T-cell (primary cell): Measurements from ENCODE around the gene TTC31. TPM values are rescaled to one million over a fixed set of nuclear protein-coding genes. Genes with fewer than 3 reads are reported as not detected.

Experiments
- ATAC-seq, 4 experiments: fragments of 200-7000 bp in 3 of 4; fragments of 150-1000 bp in 1 of 4; cut with Tn5 transposase; replicated peaks in 1 of 4; 1 replicate in 3 of 4; 2 replicates in 1 of 4; pipeline ENCODE4 v1.10.0; 2021; ENCODE audit warnings: moderate library complexity in 3 of 4, mild to moderate bottlenecking in 2 of 4, moderate number of reproducible peaks in 1 of 4
- CTCF ChIA-PET, 2 donors: fragments of 300-600 bp; sonication (Branson Sonifier 250); formaldehyde crosslinking; loops; one replicate each; lab custom pipeline; 2022; ENCODE audit warnings: antibody characterized with exemption in 2 of 2; lab: Charles Lee
- POLR2A ChIA-PET, 2 donors: fragments of 300-600 bp; sonication (Branson Sonifier 250); formaldehyde crosslinking; loops; one replicate each; lab custom pipeline; 2022; ENCODE audit warnings: antibody characterized with exemption in 2 of 2; lab: Charles Lee
- DNase-seq, 35 experiments: peaks; one replicate each; pipeline versions ENCODE4 v3.0.0 to v3.0.0-alpha.2; 2013 to 2023
- H3K27ac ChIP-seq: one replicate; pipeline ENCODE4 v1.5.1; 2013; ENCODE audit warnings: low read length
- H3K27me3 ChIP-seq, 2 experiments: replicated peaks in 1 of 2; 1 replicate in 1 of 2; 2 replicates in 1 of 2; pipeline versions ENCODE4 v1.6.1 to v1.7.0; 2013; ENCODE audit warnings: low read length in 1 of 2, mixed read lengths in 1 of 2; ENCODE audit not compliant: control insufficient read depth in 2 of 2, insufficient read depth in 2 of 2; ENCODE audit errors: extremely low read depth in 1 of 2
- H3K36me3 ChIP-seq, 2 donors: 1 replicate in 1 of 2; 2 replicates in 1 of 2; pipeline versions ENCODE4 v1.6.1 to v1.7.0; 2013; ENCODE audit warnings: low read length in 1 of 2; ENCODE audit not compliant: control insufficient read depth in 2 of 2, insufficient read depth in 1 of 2; ENCODE audit errors: extremely low read depth in 1 of 2
- H3K4me1 ChIP-seq, 2 experiments: 1 replicate in 1 of 2; 2 replicates in 1 of 2; pipeline versions ENCODE4 v1.6.1 to v1.7.0; 2013; ENCODE audit warnings: low read length in 2 of 2, mixed read lengths in 1 of 2; ENCODE audit not compliant: insufficient read depth in 2 of 2, control insufficient read depth in 1 of 2; ENCODE audit errors: extremely low read depth in 1 of 2
- H3K4me3 ChIP-seq, 2 donors: 1 replicate in 1 of 2; 2 replicates in 1 of 2; pipeline versions ENCODE4 v1.5.1 to v1.7.0; 2013; ENCODE audit warnings: mild to moderate bottlenecking in 2 of 2, low read length in 1 of 2, moderate library complexity in 1 of 2; ENCODE audit not compliant: control insufficient read depth in 1 of 2; ENCODE audit errors: extremely low read depth in 1 of 2
- H3K9me3 ChIP-seq: 2 replicates; pipeline ENCODE4 v1.7.0; 2013
- H3K27ac Mint-ChIP-seq, 2 donors: one replicate each; pipeline ENCODE4 v1.8.0; 2020 to 2021; ENCODE audit warnings: mild to moderate bottlenecking in 2 of 2, mixed read lengths in 2 of 2
- H3K27me3 Mint-ChIP-seq, 2 donors: one replicate each; pipeline ENCODE4 v1.8.0; 2021 to 2022; ENCODE audit warnings: mixed read lengths in 2 of 2
- H3K36me3 Mint-ChIP-seq: one replicate; pipeline ENCODE4 v1.8.0; 2021; ENCODE audit warnings: mixed read lengths
- H3K4me1 Mint-ChIP-seq, 3 donors: one replicate each; pipeline ENCODE4 v1.8.0; 2020 to 2022; ENCODE audit warnings: mixed read lengths in 3 of 3, mild to moderate bottlenecking in 1 of 3
- H3K4me3 Mint-ChIP-seq, 3 donors: one replicate each; pipeline ENCODE4 v1.8.0; 2020 to 2022; ENCODE audit warnings: mild to moderate bottlenecking in 3 of 3, mixed read lengths in 3 of 3, moderate library complexity in 3 of 3
- H3K9me3 Mint-ChIP-seq, 3 donors: one replicate each; pipeline ENCODE4 v1.8.0; 2020 to 2022; ENCODE audit warnings: mixed read lengths in 3 of 3
- WGBS: methylation state at CpG from one replicate; pipeline ENCODE4 v1.1.5; 2013; ENCODE audit warnings: missing lambda C conversion rate; ENCODE audit not compliant: insufficient coverage; 5-methylcytosine and 5-hydroxymethylcytosine counted together
- total RNA-seq, 35 experiments: library from RNA in 6 of 35; stranded (reverse) in 6 of 35; fragments of 120-200 nt in 1 of 35; gene quantifications; one replicate each; pipeline versions ENCODE4 v1.2.1 to v1.2.4 and lab custom pipeline; 2013 to 2026

The TTC31 gene
- total RNA-seq, 5 donors from 2014 or later (not counting 1 experiment from before 2014, with no cell fraction given) = 33.1 to 45.8 (median 44.6) TPM

GRCh38 chr2:74516650-74517049 is 33.8 kb downstream of the TTC31 start:
- POLR2A ChIA-PET = no interaction called here
- DNase-seq = no peak
- Mint-ChIP-seq H3K27me3 (peaks cover 56 to 76% of the 10 kb centered on the region in 2 donors), H3K9me3 (no peaks in the 10 kb centered on the region), H3K36me3 (no peaks in the 10 kb centered on the region), H3K4me1 (peaks cover 14 to 29% (median 21%) of the 10 kb centered on the region in 3 donors), H3K4me3 (peak overlapping the region; percentile 70 to 75 (median 74)), H3K27ac (no peak overlapping the region)
- Histone ChIP-seq H3K27ac (no peak overlapping the region), H3K36me3 (no peaks in the 10 kb centered on the region), H3K27me3 (peaks cover 9 to 82% of the 10 kb centered on the region in 2 experiments), H3K4me3 (peak overlapping the region; percentile 28 to 66), H3K4me1 (peaks cover 7 to 36% of the 10 kb centered on the region in 2 experiments), H3K9me3 (no peaks in the 10 kb centered on the region)
- ATAC-seq = no peak
- CTCF ChIA-PET = interaction anchor here in 1 of 2 donors (0.5 kb wide), 1 partner anchor 370 kb away, joined by 3 read pairs; no protein-coding TSS in a partner anchor
- WGBS = 81% methylated on average over 5 of the region's 13 CpGs

- no peak overlapping the region for H3K4me3 ChIP-seq
- ATAC-seq = no peak
- no peaks in the 10 kb centered on the region for H3K9me3 ChIP-seq
- H3K27ac ChIP-seq = no peak overlapping the region
- H3K27ac Mint-ChIP-seq = no peak overlapping the region
- H3K4me3 Mint-ChIP-seq = no peak overlapping the region
- H3K4me1 ChIP-seq = peaks cover 0 to 3% of the 10 kb centered on the region in 2 experiments
- CTCF ChIA-PET = no interaction called here
- no peaks in the 10 kb centered on the region for H3K9me3 Mint-ChIP-seq
- no peak for DNase-seq
- peaks cover 2 to 26% of the 10 kb centered on the region in 2 experiments for H3K27me3 ChIP-seq
- peaks cover 3 to 10% (median 9%) of the 10 kb centered on the region in 3 donors for H3K4me1 Mint-ChIP-seq
- POLR2A ChIA-PET = interaction anchor here in 1 of 2 donors (0.5 kb wide), 1 partner anchor 16 kb away, joined by 3 read pairs; no protein-coding TSS in a partner anchor
- H3K36me3 ChIP-seq = peaks cover 3 to 15% of the 10 kb centered on the region in 2 donors
- H3K36me3 Mint-ChIP-seq = peaks cover 15% of the 10 kb centered on the region
- 85% methylated on average over 3 of the region's 3 CpGs for WGBS
- peaks cover 33 to 34% of the 10 kb centered on the region in 2 donors for H3K27me3 Mint-ChIP-seq
These were observed 39.6 kb downstream of the TTC31 start for GRCh38 chr2:74522516-74522915.

GRCh38 chr2:74524005-74524404 is 41.1 kb downstream of the TTC31 start:
- peaks cover 2 to 13% of the 10 kb centered on the region in 2 experiments for H3K27me3 ChIP-seq
- ATAC-seq = no peak
- Mint-ChIP-seq H3K4me3 (no peak overlapping the region), H3K4me1 (peaks cover 14 to 23% (median 22%) of the 10 kb centered on the region in 3 donors), H3K9me3 (no peaks in the 10 kb centered on the region), H3K36me3 (peaks cover 25% of the 10 kb centered on the region), H3K27me3 (peaks cover 19 to 20% of the 10 kb centered on the region in 2 donors), H3K27ac (no peak overlapping the region)
- H3K27ac ChIP-seq = no peak overlapping the region
- no peaks in the 10 kb centered on the region for H3K9me3 ChIP-seq
- ChIA-PET CTCF (interaction anchor here in 1 of 2 donors (0.5 kb wide), 1 partner anchor 625 kb away, joined by 4 read pairs; no protein-coding TSS in a partner anchor), POLR2A (no interaction called here)
- 100% methylated on average over 1 of the region's 9 CpGs for WGBS
- H3K4me3 ChIP-seq = no peak overlapping the region
- H3K36me3 ChIP-seq = peaks cover 3 to 25% of the 10 kb centered on the region in 2 donors
- H3K4me1 ChIP-seq = peaks cover 5 to 18% of the 10 kb centered on the region in 2 experiments
- DNase-seq = no peak

- Mint-ChIP-seq H3K27me3 (peaks cover 7 to 11% of the 10 kb centered on the region in 2 donors), H3K36me3 (peaks cover 26% of the 10 kb centered on the region), H3K27ac (no peak overlapping the region), H3K4me3 (no peak overlapping the region), H3K9me3 (no peaks in the 10 kb centered on the region), H3K4me1 (peaks cover 15 to 25% (median 25%) of the 10 kb centered on the region in 3 donors)
- 93% methylated on average over 5 of the region's 10 CpGs for WGBS
- H3K36me3 ChIP-seq = peaks cover 3 to 25% of the 10 kb centered on the region in 2 donors
- DNase-seq (no peak), ATAC-seq (no peak)
- peaks cover 0 to 6% of the 10 kb centered on the region in 2 experiments for H3K27me3 ChIP-seq
- H3K9me3 ChIP-seq = no peaks in the 10 kb centered on the region
- no peak overlapping the region for H3K27ac ChIP-seq
- H3K4me3 ChIP-seq = no peak overlapping the region
- ChIA-PET CTCF (no interaction called here), POLR2A (no interaction called here)
- H3K4me1 ChIP-seq = peaks cover 5 to 21% of the 10 kb centered on the region in 2 experiments
These were observed 42.3 kb downstream of the TTC31 start for GRCh38 chr2:74524955-74525716.

DNA sequence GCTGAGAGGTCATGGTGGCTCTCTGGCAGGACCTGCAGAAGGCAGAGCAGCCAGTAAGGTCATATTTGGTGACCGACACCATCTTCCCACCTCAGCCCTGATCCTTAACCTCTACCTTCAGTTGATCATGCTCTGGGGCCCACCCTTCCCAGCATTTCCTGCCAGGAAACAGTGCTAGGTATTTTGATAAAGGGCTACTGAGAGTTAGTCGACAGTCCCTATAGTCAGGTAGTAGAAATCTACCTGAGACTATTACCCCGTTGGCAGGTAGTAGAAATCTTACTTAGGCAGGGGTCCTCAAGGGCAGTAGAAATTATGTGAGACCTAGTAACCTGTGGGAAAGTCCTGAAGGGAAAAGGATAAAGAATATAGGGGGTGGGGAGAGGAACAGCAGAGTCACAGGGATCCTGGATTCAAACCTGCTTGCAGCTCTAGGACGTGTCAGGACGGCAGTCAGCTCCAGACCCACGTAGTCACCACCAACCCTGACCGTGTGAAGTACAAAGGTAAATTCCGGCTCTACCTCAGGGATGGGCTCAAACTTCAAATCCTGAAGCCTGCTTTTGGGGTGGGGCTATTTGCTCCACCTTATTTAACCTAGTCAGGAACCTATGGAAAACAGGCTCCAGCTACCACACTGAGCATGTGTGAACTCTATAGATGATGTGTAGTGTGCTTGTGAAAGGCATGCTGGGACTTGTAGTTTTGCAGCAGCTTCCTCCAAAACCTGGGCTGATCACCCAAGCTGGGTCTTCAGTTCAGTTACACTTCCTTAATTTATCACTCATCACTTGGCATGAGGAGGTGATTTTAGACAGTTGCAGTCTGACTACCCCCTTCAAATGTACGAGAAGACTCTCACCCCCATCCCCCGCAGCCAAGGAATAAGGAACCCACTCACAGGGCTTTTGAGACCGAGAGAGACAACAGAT is 43.1 kb downstream of the TTC31 start, which contains the start of gene DQX1:
TSS of gene DQX1 (minus strand) at position 515 of the 932 bp plus-strand sequence. CDS start at position 13, 502 bp downstream.
- ChIA-PET CTCF (interaction anchor here in 1 of 2 donors (1.5 kb wide), 1 partner anchor 43 kb away, joined by 3 read pairs; the partner anchor contains the start of genes CCDC142 and TTC31), POLR2A (interaction anchor here in 1 of 2 donors (0.6 kb wide), 1 partner anchor 76 kb away, joined by 9 read pairs; no protein-coding TSS in a partner anchor)
- Histone ChIP-seq H3K36me3 (peaks cover 3 to 25% of the 10 kb centered on the region in 2 donors), H3K4me1 (peaks cover 8 to 28% of the 10 kb centered on the region in 2 experiments), H3K9me3 (no peaks in the 10 kb centered on the region), H3K27ac (no peak within 1 kb of the TSS), H3K4me3 (no peak within 1 kb of the TSS), H3K27me3 (peaks cover 0 to 6% of the 10 kb centered on the region in 2 experiments)
- DNase-seq (peak in 7 of 35 experiments; percentile 20 to 56 (median 34)), ATAC-seq (no peak)
- H3K9me3 Mint-ChIP-seq = no peaks in the 10 kb centered on the region
- no peak within 1 kb of the TSS for H3K27ac Mint-ChIP-seq
- H3K36me3 Mint-ChIP-seq = peaks cover 29% of the 10 kb centered on the region
- WGBS = 78% methylated on average over 1 of the region's 11 CpGs
- H3K27me3 Mint-ChIP-seq = peaks cover 0 to 6% of the 10 kb centered on the region in 2 donors
- H3K4me1 Mint-ChIP-seq = peaks cover 20 to 31% (median 31%) of the 10 kb centered on the region in 3 donors
- no peak within 1 kb of the TSS for H3K4me3 Mint-ChIP-seq
